ENCODE results near the gene METTL14. TPM values are rescaled to one million over a fixed set of nuclear protein-coding genes. Genes with fewer than 3 reads are reported as not detected.

Gene METTL14
- total RNA-seq, 2 experiments from 2014 or later, result 44.5 to 51.2 TPM

DNA sequence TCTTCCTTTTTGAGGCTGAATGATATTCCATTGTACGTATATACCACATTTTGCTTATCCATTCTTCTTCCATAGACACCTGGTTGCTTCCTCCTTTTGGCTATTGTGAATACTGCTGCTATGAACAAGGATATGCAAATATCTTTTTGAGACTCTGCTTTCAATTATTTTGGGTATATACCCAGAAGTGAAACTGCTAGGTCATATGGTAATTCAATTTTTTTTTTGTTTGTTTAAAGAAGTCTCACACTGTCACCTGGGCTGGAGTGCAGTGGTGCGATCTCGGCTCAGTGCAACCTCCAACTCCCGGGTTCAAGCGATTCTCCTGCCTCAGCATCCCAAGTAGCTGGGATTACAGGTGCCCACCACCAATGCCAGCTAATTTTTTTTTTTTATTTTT is 75.3 kb downstream of the METTL14 start:
- no peaks in the 10 kb centered on the region for H3K9me3 Mint-ChIP-seq
- peaks cover 6% of the 10 kb centered on the region for H3K36me3 Mint-ChIP-seq
- no peak overlapping the region for H3K4me3 Mint-ChIP-seq
- H3K4me1 Mint-ChIP-seq, result no peaks in the 10 kb centered on the region
- H3K27ac Mint-ChIP-seq, result no peak overlapping the region
- DNase-seq, result no peak
- no peaks in the 10 kb centered on the region for H3K27me3 Mint-ChIP-seq

DNA sequence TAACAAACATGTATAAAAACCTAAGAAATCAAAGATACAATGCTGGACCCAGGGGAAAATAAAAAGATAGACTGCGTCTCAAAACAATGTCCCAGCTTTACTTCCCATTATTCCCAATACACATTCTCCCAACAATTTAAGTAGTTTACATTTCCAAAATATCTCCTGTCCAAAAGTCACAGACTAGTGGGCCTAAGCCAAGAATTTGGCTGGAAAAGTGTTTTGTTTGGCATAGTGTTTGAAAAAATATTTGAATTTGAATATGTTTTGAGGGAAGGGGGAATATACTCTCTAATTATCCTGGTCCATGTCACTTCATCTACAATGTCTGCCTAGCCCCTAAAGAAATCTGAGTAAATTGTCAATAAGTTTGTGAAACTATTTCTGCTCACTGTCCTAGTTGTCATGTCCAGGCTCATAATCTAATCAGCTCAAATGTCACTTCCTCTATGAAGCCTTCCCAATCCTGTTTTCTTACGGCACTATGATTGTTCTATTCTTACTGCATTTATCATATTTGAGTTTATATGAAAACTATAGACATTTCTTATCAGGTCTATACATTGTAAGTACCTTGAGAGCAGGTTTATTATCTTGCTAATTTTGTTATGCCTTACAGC is 76.3 kb downstream of the METTL14 start:
- Mint-ChIP-seq H3K4me1 (no peaks in the 10 kb centered on the region), H3K27ac (no peak overlapping the region), H3K36me3 (peaks cover 6% of the 10 kb centered on the region), H3K27me3 (no peaks in the 10 kb centered on the region), H3K9me3 (no peaks in the 10 kb centered on the region), H3K4me3 (no peak overlapping the region)
- no peak for DNase-seq

DNA sequence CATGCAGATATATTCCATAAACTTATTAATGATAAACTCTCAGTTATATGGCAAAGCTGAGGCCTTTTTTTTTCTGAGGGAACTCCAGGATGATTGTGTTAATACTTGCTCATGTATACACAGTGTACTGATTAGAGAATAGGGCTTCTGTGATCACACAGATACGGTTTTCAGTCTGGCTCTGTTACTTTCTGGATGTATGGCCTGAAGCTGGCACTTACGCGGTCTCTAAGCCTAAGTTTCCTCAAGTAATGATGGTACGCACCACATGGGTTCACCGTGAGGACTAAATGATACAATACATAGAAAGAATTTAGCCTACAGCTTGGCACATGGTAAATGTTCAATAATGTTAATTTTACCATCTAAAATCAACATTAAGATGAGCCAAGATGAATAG is 77.0 kb downstream of the METTL14 start:
- Mint-ChIP-seq H3K27me3 (no peaks in the 10 kb centered on the region), H3K27ac (no peak overlapping the region), H3K4me3 (no peak overlapping the region), H3K4me1 (no peaks in the 10 kb centered on the region), H3K36me3 (peaks cover 10% of the 10 kb centered on the region), H3K9me3 (no peaks in the 10 kb centered on the region)
- DNase-seq, result no peak

DNA sequence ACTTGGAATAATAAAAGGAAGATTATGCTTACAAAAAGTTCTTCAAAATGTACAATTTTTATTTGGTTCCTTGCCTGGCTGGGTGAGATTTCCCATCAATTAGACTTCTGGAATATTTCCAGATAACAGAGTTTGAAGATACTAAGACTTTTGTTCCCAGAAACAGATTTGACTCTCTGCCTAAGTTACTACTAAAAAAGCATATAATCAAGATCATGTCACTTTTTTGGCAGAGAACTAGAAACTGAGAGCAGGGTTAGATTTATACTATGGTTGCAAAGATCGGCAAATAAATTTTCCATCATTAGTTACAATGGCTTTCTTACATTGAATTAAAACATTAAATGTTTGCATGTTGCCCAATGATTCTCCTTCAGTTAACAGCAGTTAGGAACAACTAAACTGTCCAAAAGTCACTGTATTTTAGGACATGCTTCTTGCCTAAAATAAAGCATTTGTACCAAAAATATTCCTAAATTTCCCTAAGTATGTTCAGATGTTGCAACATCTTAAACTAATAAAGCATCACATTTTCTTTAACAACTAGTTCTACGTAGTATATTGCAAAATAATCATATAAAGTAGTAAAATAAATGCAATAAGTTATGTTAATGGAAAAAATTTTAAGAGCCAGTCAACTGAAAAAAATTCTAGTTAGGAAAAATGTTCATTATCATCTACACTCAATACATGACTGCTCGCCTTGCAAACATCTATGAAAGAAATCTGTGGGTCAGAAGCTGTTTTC is 77.7 kb downstream of the METTL14 start:
- peaks cover 10% of the 10 kb centered on the region for H3K36me3 Mint-ChIP-seq
- no peak overlapping the region for H3K27ac Mint-ChIP-seq

More for the DNA sequence above, 77.7 kb downstream of the METTL14 start:
- no peak for DNase-seq
- no peaks in the 10 kb centered on the region for H3K4me1 Mint-ChIP-seq
- H3K27me3 Mint-ChIP-seq, result no peaks in the 10 kb centered on the region
- no peak overlapping the region for H3K4me3 Mint-ChIP-seq
- no peaks in the 10 kb centered on the region for H3K9me3 Mint-ChIP-seq

Other genes starting within 250 kb of the METTL14 start
- gene SEC24D, start 150.7 kb downstream of the METTL14 start, total RNA-seq, result 10 to 100 TPM; 19.6 to 22.5 TPM
- gene SYNPO2, start 203.5 kb downstream of the METTL14 start, total RNA-seq, result under 1 TPM; 0.26 to 0.33 TPM